ENCODE data around the gene CCL11. TPM values are rescaled to one million over a fixed set of nuclear protein-coding genes. Genes with fewer than 3 reads are reported as not detected.

The CCL11 gene
- total and polyA plus RNA-seq, 2 donors from 2014 or later, result 1.0 TPM; not detected in 1

DNA sequence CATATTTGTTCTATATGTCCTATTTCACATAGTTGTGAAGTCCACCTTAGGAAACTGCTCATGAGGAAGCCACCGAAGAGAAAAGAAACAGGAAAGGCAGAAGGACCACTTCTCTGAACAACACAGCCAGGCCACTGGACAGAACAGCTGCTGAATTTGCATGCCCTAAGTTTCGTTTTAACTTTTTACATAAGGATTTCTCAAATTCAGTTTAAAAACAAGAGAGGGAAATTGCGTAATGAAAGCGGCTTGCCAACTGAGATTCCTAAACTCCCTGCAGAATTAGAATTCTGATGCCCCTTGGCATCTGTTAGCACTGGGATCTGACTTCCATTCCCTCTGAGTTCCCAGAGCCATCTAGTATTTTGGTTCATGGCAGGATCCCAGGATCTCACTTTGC, 28.7 kb downstream of the CCL11 start:
- Histone ChIP-seq H3K36me3 (ENCODE audit: control insufficient read depth in 2 of 3, insufficient read depth in 3 of 3, low read length in 3 of 3) (no peaks in the 10 kb centered on the region), H3K9ac (ENCODE audit: low read length in 3 of 3) (no peak overlapping the region), H3K27me3 (ENCODE audit: control insufficient read depth, insufficient read depth, low read length) (no peaks in the 10 kb centered on the region), H3K27ac (ENCODE audit: low read depth in 2 of 2, low read length in 2 of 2) (peak overlapping the region in 1 of 2 donors; percentile 20), H3K9me3 (ENCODE audit: control insufficient read depth in 2 of 3, insufficient read depth in 1 of 3, low read length in 3 of 3) (no peaks in the 10 kb centered on the region), H3K4me1 (ENCODE audit: control insufficient read depth in 2 of 3, insufficient read depth in 2 of 3, low read depth in 1 of 3, low read length in 3 of 3) (peaks cover 0 to 5% (median 0%) of the 10 kb centered on the region in 3 donors), H3K4me3 (ENCODE audit: low read length in 3 of 3) (no peak overlapping the region)
- TF ChIP-seq, protein P1, sequence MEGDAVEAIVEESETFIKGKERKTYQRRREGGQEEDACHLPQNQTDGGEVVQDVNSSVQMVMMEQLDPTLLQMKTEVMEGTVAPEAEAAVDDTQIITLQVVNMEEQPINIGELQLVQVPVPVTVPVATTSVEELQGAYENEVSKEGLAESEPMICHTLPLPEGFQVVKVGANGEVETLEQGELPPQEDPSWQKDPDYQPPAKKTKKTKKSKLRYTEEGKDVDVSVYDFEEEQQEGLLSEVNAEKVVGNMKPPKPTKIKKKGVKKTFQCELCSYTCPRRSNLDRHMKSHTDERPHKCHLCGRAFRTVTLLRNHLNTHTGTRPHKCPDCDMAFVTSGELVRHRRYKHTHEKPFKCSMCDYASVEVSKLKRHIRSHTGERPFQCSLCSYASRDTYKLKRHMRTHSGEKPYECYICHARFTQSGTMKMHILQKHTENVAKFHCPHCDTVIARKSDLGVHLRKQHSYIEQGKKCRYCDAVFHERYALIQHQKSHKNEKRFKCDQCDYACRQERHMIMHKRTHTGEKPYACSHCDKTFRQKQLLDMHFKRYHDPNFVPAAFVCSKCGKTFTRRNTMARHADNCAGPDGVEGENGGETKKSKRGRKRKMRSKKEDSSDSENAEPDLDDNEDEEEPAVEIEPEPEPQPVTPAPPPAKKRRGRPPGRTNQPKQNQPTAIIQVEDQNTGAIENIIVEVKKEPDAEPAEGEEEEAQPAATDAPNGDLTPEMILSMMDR (IDR thresholded peaks at IDR 0.05; ENCODE audit: borderline replicate concordance, extremely low read depth, insufficient read depth), result no peak
- FAIRE-seq (no peak), DNase-seq (peak in 1 of 5 donors; percentile 23)
- intact Hi-C loops (cut with DNase I), result loop anchor here (10.0 kb wide), 1 partner anchor 59 kb away; the partner anchor contains the start of gene CCL2

- Histone ChIP-seq H3K36me3 (ENCODE audit: control insufficient read depth in 2 of 3, insufficient read depth in 3 of 3, low read length in 3 of 3) (no peaks in the 10 kb centered on the region), H3K4me1 (ENCODE audit: control insufficient read depth in 2 of 3, insufficient read depth in 2 of 3, low read depth in 1 of 3, low read length in 3 of 3) (peaks cover 0 to 3% (median 0%) of the 10 kb centered on the region in 3 donors), H3K27me3 (ENCODE audit: control insufficient read depth, insufficient read depth, low read length) (no peaks in the 10 kb centered on the region), H3K9me3 (ENCODE audit: control insufficient read depth in 2 of 3, insufficient read depth in 1 of 3, low read length in 3 of 3) (no peaks in the 10 kb centered on the region), H3K4me3 (ENCODE audit: low read length in 3 of 3) (no peak overlapping the region), H3K27ac (ENCODE audit: low read depth in 2 of 2, low read length in 2 of 2) (no peak overlapping the region), H3K9ac (ENCODE audit: low read length in 3 of 3) (no peak overlapping the region)
- TF ChIP-seq, protein P1 (IDR thresholded peaks at IDR 0.05; ENCODE audit: borderline replicate concordance, extremely low read depth, insufficient read depth), result no peak
- no peak for FAIRE-seq
- DNase-seq, result no peak
- intact Hi-C loops (cut with DNase I), result loop anchor here (10.0 kb wide), 1 partner anchor 64 kb away; the partner anchor contains the start of gene CCL2
Observed at GRCh38 chr17:34318474-34318873, 32.9 kb downstream of the CCL11 start.

DNA sequence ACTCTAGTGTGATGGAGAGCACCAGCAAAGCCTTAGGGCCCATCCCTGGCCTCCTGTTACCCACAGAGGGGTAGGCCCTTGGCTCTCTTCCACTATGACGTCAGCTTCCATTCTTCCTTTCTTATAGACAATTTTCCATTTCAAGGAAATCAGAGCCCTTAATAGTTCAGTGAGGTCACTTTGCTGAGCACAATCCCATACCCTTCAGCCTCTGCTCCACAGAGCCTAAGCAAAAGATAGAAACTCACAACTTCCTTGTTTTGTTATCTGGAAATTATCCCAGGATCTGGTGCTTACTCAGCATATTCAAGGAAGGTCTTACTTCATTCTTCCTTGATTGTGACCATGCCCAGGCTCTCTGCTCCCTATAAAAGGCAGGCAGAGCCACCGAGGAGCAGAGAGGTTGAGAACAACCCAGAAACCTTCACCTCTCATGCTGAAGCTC, 33.5 kb downstream of the CCL11 start, which contains the start of gene CCL8:
TSS of gene CCL8 (plus strand) at position 397 of the 445 bp plus-strand sequence. CDS start 67 bp downstream, outside the sequence.
- DNase-seq (no peak), FAIRE-seq (no peak)
- no peaks in the 10 kb centered on the region for H3K27me3 ChIP-seq (ENCODE audit: control insufficient read depth, insufficient read depth, low read length)
- H3K9ac ChIP-seq (ENCODE audit: low read length in 3 of 3), result no peak within 1 kb of the TSS
- no peaks in the 10 kb centered on the region for H3K36me3 ChIP-seq (ENCODE audit: control insufficient read depth in 2 of 3, insufficient read depth in 3 of 3, low read length in 3 of 3)
- H3K4me1 ChIP-seq (ENCODE audit: control insufficient read depth in 2 of 3, insufficient read depth in 2 of 3, low read depth in 1 of 3, low read length in 3 of 3), result no peaks in the 10 kb centered on the region
- intact Hi-C loops (cut with DNase I), result loop anchor here (10.0 kb wide), 1 partner anchor 64 kb away; the partner anchor contains the start of gene CCL2
- H3K27ac ChIP-seq (ENCODE audit: low read depth in 2 of 2, low read length in 2 of 2), result no peak within 1 kb of the TSS
- peaks cover 0 to 3% (median 0%) of the 10 kb centered on the region in 3 donors for H3K9me3 ChIP-seq (ENCODE audit: control insufficient read depth in 2 of 3, insufficient read depth in 1 of 3, low read length in 3 of 3)
- TF ChIP-seq, protein P1 (IDR thresholded peaks at IDR 0.05; ENCODE audit: borderline replicate concordance, extremely low read depth, insufficient read depth), result no peak
- H3K4me3 ChIP-seq (ENCODE audit: low read length in 3 of 3), result no peak within 1 kb of the TSS
